Body of pancreas (tissue), 4 donors: ENCODE measurements around the gene IP6K3. TPM values are rescaled to one million over a fixed set of nuclear protein-coding genes. Genes with fewer than 3 reads are reported as not detected.
A peak's percentile ranks its signal among the peaks of the same experiment; 100 is the strongest.

Experiments
- ATAC-seq: fragments of 150-250 bp; one replicate; pipeline ENCODE4 v1.9.1; 2016
- DNase-seq, 4 donors: peaks; one replicate each; pipeline ENCODE4 v3.0.0-alpha.2; 2019
- H3K27ac ChIP-seq, 4 donors: fragments of 200-600 bp; sonication (generic); 1 replicate in 3 of 4; 2 replicates in 1 of 4; pipeline versions ENCODE4 v1.5.1 to v1.6.1; 2016 to 2019; ENCODE audit warnings: mild to moderate bottlenecking in 1 of 4, mixed read lengths in 1 of 4, moderate library complexity in 1 of 4
- H3K27me3 ChIP-seq, 2 donors: fragments of 200-600 bp; sonication (generic); one replicate each; pipeline ENCODE4 v1.6.0; 2016; ENCODE audit warnings: mild to moderate bottlenecking in 1 of 2
- H3K36me3 ChIP-seq, 2 donors: fragments of 200-600 bp; sonication (generic); replicated peaks in 1 of 2; 2 replicates each; pipeline ENCODE4 v1.5.1; 2016; ENCODE audit warnings: low read depth in 2 of 2; ENCODE audit not compliant: insufficient read depth in 1 of 2
- H3K4me1 ChIP-seq: fragments of 200-600 bp; sonication (generic); one replicate; pipeline ENCODE4 v1.6.0; 2016
- H3K4me3 ChIP-seq, 2 donors: fragments of 200-600 bp; sonication (generic); 1 replicate in 1 of 2; 2 replicates in 1 of 2; pipeline ENCODE4 v1.5.1; 2016 to 2019
- H3K9me3 ChIP-seq, 3 donors: fragments of 200-600 bp; sonication (generic); 1 replicate in 2 of 3; 2 replicates in 1 of 3; pipeline ENCODE4 v1.5.1; 2016
- CTCF ChIP-seq, 7 experiments: fragments of 450-650 bp in 4 of 7; fragments of 200-600 bp in 3 of 7; sonication (generic) in 3 of 7; IDR thresholded peaks; one replicate each; pipeline ENCODE4 v1.5.1; 2016 to 2019; ENCODE audit warnings: antibody characterized with exemption in 7 of 7
- POLR2A ChIP-seq, 3 donors: fragments of 450-650 bp; IDR thresholded peaks; one replicate each; pipeline ENCODE4 v1.6.1; 2016; ENCODE audit warnings: antibody characterized with exemption in 3 of 3, mild to moderate bottlenecking in 2 of 3
- WGBS, 2 donors: methylation state at CpG; one replicate each; pipeline ENCODE4 v1.1.5; 2017; 5-methylcytosine and 5-hydroxymethylcytosine counted together
- intact Hi-C: fragments of 100-400 bp; cut with DNase I; formaldehyde crosslinking; loops from one replicate; pipeline ENCODE4 v1.15.1; 2023
- total RNA-seq, 2 donors: library from RNA; depleted of rRNA; stranded (reverse); fragments of >200 nt; gene quantifications; one replicate each; pipeline ENCODE4 v1.1.0, GENCODE V29; 2016

The IP6K3 gene
- total RNA-seq, 2 donors from 2014 or later = not detected

GRCh38 chr6:33694977-33695376 lies 51.7 kb downstream of the IP6K3 start:
- peak overlapping the region in 1 of 4 donors; percentile 7 for H3K27ac ChIP-seq
- H3K4me3 ChIP-seq = no peak overlapping the region
- H3K9me3 ChIP-seq = no peaks in the 10 kb centered on the region
- ATAC-seq = no peak
- H3K27me3 ChIP-seq = no peaks in the 10 kb centered on the region
- no peak for DNase-seq
- intact Hi-C loops = loop anchor here (5.0 to 10.0 kb wide), 2 partner anchors 60 to 113 kb away; partner anchors contain the start of gene BAK1
- 87 to 95% methylated on average over 3 to 5 of the region's 5 CpGs for WGBS, 2 donors
- H3K4me1 ChIP-seq = peaks cover 8% of the 10 kb centered on the region
- peaks cover 0 to 2% of the 10 kb centered on the region in 2 donors for H3K36me3 ChIP-seq
- TF ChIP-seq CTCF (IDR thresholded peaks at IDR 0.05) (no peak), POLR2A (IDR thresholded peaks at IDR 0.05) (no peak)

- no peak for ATAC-seq
- Histone ChIP-seq H3K27ac (peak overlapping the region in 1 of 4 donors; percentile 7), H3K9me3 (no peaks in the 10 kb centered on the region), H3K27me3 (no peaks in the 10 kb centered on the region), H3K36me3 (peaks cover 0 to 2% of the 10 kb centered on the region in 2 donors), H3K4me3 (no peak overlapping the region), H3K4me1 (peaks cover 8% of the 10 kb centered on the region)
- intact Hi-C loops = loop anchor here (10.0 kb wide), 1 partner anchor 60 kb away; no protein-coding TSS in a partner anchor
- TF ChIP-seq POLR2A (IDR thresholded peaks at IDR 0.05) (no peak), CTCF (IDR thresholded peaks at IDR 0.05) (no peak)
- DNase-seq = peak in 3 of 4 donors; percentile 22 to 36 (median 34)
- 63 to 72% methylated on average over 16 to 19 of the region's 19 CpGs for whole genome bisulfite sequencing, 2 donors
These were observed 52.2 kb downstream of the IP6K3 start for GRCh38 chr6:33694401-33694931.

DNA sequence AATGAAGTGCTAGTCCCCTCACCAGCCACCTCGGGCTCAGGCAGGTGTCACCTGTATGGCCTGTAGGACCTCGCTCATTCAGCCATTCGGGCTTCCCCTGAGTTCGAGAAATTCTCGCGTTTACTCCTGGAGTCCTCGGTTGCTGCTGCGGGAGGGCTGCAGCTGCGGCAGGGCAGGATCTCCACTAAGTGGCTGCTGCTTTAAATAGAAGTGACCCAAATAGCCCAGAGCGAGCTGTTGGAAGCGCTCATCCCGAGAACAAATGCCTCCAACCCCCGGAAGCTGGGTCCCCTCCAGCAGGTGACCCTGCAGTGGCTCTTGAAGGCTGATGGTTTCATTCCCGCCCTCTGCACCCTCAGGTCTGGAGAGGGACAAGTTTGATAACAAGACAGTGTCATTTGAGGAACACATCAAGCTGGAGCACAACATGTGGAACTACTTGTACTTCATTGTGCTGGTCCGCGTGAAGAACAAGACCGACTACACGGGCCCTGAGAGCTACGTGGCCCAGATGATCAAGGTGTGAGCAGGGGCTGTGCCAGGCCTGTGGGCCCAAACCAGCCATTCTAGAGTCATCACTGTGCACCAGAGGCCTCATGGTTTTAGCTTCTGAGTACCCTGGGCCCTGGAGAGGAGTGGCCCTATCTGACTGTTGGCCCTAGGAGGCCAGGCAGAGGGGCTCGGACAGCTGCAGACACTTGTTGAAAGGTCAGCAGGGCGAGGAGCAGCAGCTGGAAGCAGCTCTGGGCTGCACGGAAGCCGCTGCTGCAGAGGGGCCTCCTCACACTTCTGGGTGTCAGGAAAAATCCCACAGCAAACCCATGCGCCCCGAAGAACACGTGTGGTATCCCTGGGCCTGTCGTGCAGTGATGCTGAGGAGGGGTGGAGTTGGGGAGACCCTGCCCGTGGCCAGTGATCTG lies 53.3 kb downstream of the IP6K3 start:
- no peak overlapping the region for H3K4me3 ChIP-seq
- no peaks in the 10 kb centered on the region for H3K9me3 ChIP-seq
- ATAC-seq (no peak), DNase-seq (no peak)
- TF ChIP-seq POLR2A (IDR thresholded peaks at IDR 0.05) (no peak), CTCF (IDR thresholded peaks at IDR 0.05) (no peak)
- peaks cover 8% of the 10 kb centered on the region for H3K4me1 ChIP-seq
- no peaks in the 10 kb centered on the region for H3K27me3 ChIP-seq
- intact Hi-C loops = loop anchor here (10.0 kb wide), 1 partner anchor 59 kb away; no protein-coding TSS in a partner anchor
- no peak overlapping the region for H3K27ac ChIP-seq
- H3K36me3 ChIP-seq = peaks cover 0 to 2% of the 10 kb centered on the region in 2 donors
- whole genome bisulfite sequencing, 2 donors = 79 to 81% methylated on average over 21 to 28 of the region's 28 CpGs

DNA sequence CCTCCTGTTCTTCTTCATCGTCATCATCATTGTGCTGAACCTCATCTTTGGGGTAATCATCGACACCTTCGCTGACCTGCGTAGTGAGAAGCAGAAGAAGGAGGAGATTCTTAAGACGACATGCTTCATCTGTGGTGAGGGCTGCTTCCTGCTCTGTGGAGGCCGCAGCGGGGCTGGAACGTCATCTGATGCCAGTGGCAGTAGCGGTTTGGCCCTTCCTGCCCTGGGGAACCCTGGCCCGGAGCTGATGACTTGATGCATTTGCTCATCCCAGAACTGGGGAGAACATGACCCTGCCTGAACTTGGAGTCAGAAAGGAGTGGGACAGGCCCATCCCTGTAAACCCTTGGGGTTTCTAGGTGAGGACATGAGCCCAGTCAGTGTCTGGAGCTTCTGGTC lies 53.9 kb downstream of the IP6K3 start:
- Histone ChIP-seq H3K9me3 (no peaks in the 10 kb centered on the region), H3K4me3 (no peak overlapping the region), H3K27ac (no peak overlapping the region), H3K36me3 (no peaks in the 10 kb centered on the region), H3K4me1 (peaks cover 8% of the 10 kb centered on the region), H3K27me3 (no peaks in the 10 kb centered on the region)
- 71 to 93% methylated on average over 6 to 10 of the region's 10 CpGs for WGBS, 2 donors
- intact Hi-C loops = loop anchor here (10.0 kb wide), 1 partner anchor 58 kb away; no protein-coding TSS in a partner anchor
- DNase-seq (peak in 1 of 4 donors; percentile 46), ATAC-seq (no peak)
- TF ChIP-seq CTCF (IDR thresholded peaks at IDR 0.05) = no peak
- TF ChIP-seq POLR2A (IDR thresholded peaks at IDR 0.05) = no peak
